ENCODE results near the gene TRIB2. TPM values are rescaled to one million over a fixed set of nuclear protein-coding genes. Genes with fewer than 3 reads are reported as not detected.

TRIB2 gene
- total and polyA plus RNA-seq, 2 of the 4 experiments (the other 2 are of a cell fraction): 12.0 to 12.7 TPM

- in situ Hi-C loops (cut with MboI; ENCODE audit: low sequenced_read_pairs) (loop anchor here (10.0 kb wide), 1 partner anchor 192 kb away; no protein-coding TSS in a partner anchor), intact Hi-C loops (cut with micrococcal nuclease) (no loop called here), dilution Hi-C loops (cut with HindIII; ENCODE audit: low sequenced_read_pairs, unreplicated experiment) (no loop called here)
- Histone ChIP-seq H3K79me1 (ENCODE audit: low read depth in 1 of 2, low read length in 2 of 2) (peaks cover 46 to 90% of the 10 kb centered on the region in 2 experiments), H2AK5ac (ENCODE audit: low read depth, low read length) (no peak overlapping the region), H3K4me3 (ENCODE audit: insufficient read depth, low read depth, low read length) (no peak overlapping the region), H3K27me3 (ENCODE audit: control insufficient read depth, insufficient read depth, low read length) (no peaks in the 10 kb centered on the region), H4K8ac (ENCODE audit: low read depth in 2 of 2, low read length in 2 of 2) (no peak overlapping the region), H2BK15ac (ENCODE audit: low read depth, low read length) (no peak overlapping the region), H3K56ac (ENCODE audit: extremely low read depth, insufficient read depth, low read length) (no peak overlapping the region), H2BK5ac (ENCODE audit: low read depth, low read length, poor library complexity, severe bottlenecking) (no peak overlapping the region), H2AK9ac (replicated peaks; ENCODE audit: low read depth, low read length, poor library complexity) (no peak overlapping the region), H3K4me2 (ENCODE audit: low read depth, low read length) (no peak overlapping the region), H3K36me3 (ENCODE audit: control insufficient read depth, insufficient read depth, low read length) (peaks cover 68% of the 10 kb centered on the region), H2BK20ac (ENCODE audit: low read depth, low read length) (no peak overlapping the region), H3K4ac (ENCODE audit: low read depth, low read length) (no peak overlapping the region), H3K23ac (ENCODE audit: low read depth, low read length) (no peak overlapping the region), H3K27ac (ENCODE audit: insufficient read depth, low read length) (no peak overlapping the region), H3K14ac (replicated peaks; ENCODE audit: low read depth, low read length) (no peak overlapping the region), H4K20me1 (ENCODE audit: insufficient read depth, low read length) (peaks cover 60% of the 10 kb centered on the region), H3K4me1 (ENCODE audit: control insufficient read depth, insufficient read depth, low read length) (no peaks in the 10 kb centered on the region), H4K5ac (ENCODE audit: low read depth, low read length) (no peak overlapping the region), H3K9me1 (ENCODE audit: insufficient read depth, low read length) (peaks cover 32% of the 10 kb centered on the region), H3K9me3 (ENCODE audit: control insufficient read depth, insufficient read depth, low read length) (no peaks in the 10 kb centered on the region), H4K91ac (ENCODE audit: insufficient read depth, low read depth, low read length) (no peak overlapping the region), H2AFZ (replicated peaks; ENCODE audit: low read length, poor library complexity) (no peak overlapping the region), H3K9ac (ENCODE audit: low read depth, low read length) (no peak overlapping the region), H2BK120ac (ENCODE audit: low read depth, low read length) (no peak overlapping the region), H3K18ac (ENCODE audit: low read depth, low read length) (no peak overlapping the region)
- ATAC-seq (ENCODE audit: low read depth) (no peak), DNase-seq (no peak)
- CTCF ChIA-PET: interaction anchor here (1.1 kb wide), 1 partner anchor 299 kb away, joined by 3 read pairs; no protein-coding TSS in a partner anchor
- TF ChIP-seq BHLHE40 (IDR thresholded peaks at IDR 0.05; ENCODE audit: low read depth, low read length): no peak
- TF ChIP-seq SMC3 (IDR thresholded peaks at IDR 0.05; ENCODE audit: low read depth, low read length): no peak
- no peak for TF ChIP-seq CEBPB (IDR thresholded peaks at IDR 0.05; ENCODE audit: low read depth, low read length)
- TF ChIP-seq MAZ (IDR thresholded peaks at IDR 0.05; ENCODE audit: borderline replicate concordance, low read depth, low read length): no peak
- no peak for TF ChIP-seq NFE2L2 (IDR thresholded peaks at IDR 0.05; ENCODE audit: low read depth, low read length)
- no peak for TF ChIP-seq USF2 (IDR thresholded peaks at IDR 0.05; ENCODE audit: low read depth, low read length)
- no peak for TF ChIP-seq RCOR1 (IDR thresholded peaks at IDR 0.05; ENCODE audit: insufficient replicate concordance, low read length)
- TF ChIP-seq ELK1 (IDR thresholded peaks at IDR 0.05; ENCODE audit: borderline replicate concordance, low read depth, low read length): no peak
- TF ChIP-seq MXI1 (IDR thresholded peaks at IDR 0.05; ENCODE audit: borderline replicate concordance, low read depth, low read length): no peak
- TF ChIP-seq MAFK (IDR thresholded peaks at IDR 0.05; ENCODE audit: low read depth, low read length): no peak
- no peak for TF ChIP-seq RFX5 (IDR thresholded peaks at IDR 0.05; ENCODE audit: low read depth, low read length)
- TF ChIP-seq POLR2A (IDR thresholded peaks at IDR 0.05; ENCODE audit: low read depth, low read length): no peak
- TF ChIP-seq RAD21 (IDR thresholded peaks at IDR 0.05; ENCODE audit: low read length): no peak
- no peak for TF ChIP-seq FOS (IDR thresholded peaks at IDR 0.05; ENCODE audit: low read depth, low read length)
- no peak for TF ChIP-seq CTCF (conservative IDR thresholded peaks at IDR 0.05; ENCODE audit: low read depth, low read length)
- TF ChIP-seq CHD1 (IDR thresholded peaks at IDR 0.05; ENCODE audit: low read depth, low read length): no peak
- POLR2A ChIA-PET (ENCODE audit: unreplicated experiment): no interaction called here
- no TSS peak for BruUV-seq (replicated peaks)
- 95% methylated on average over 6 of the region's 10 CpGs; no CpG with 5 or more reads in 1 of the 2 experiments for WGBS, 2 experiments (ENCODE audit: extremely low coverage in 2 of 2, insufficient read length in 1 of 2)
Observed at GRCh38 chr2:12732651-12733050, 15.9 kb downstream of the TRIB2 start.
